RWPE1 (cell line): Measurements from ENCODE around the gene NNAT.
A peak's percentile ranks its signal among the peaks of the same experiment; 100 is the strongest.
"Not testable (repeated sequence)": the region's sequence is repeated elsewhere in the genome, so short reads cannot be mapped to it uniquely, and the experiment has no call there.

ENCODE experiments used
- CTCF ChIA-PET: fragments of 350-600 bp; sonication (Branson Sonifier 250); formaldehyde crosslinking; extraction: SDS; loops from one replicate; lab custom pipeline; 2021; lab: Yijun Ruan, JAX
- POLR2A ChIA-PET: fragments of 400-600 bp; formaldehyde crosslinking; extraction: SDS; loops from one replicate; lab custom pipeline; 2020; ENCODE audit warnings: antibody characterized with exemption; ENCODE audit not compliant: low non-redundant PET; lab: Yijun Ruan, JAX
- DNase-seq: peaks from one replicate; pipeline ENCODE4 v3.0.0; 2012; ENCODE audit warnings: low spot score
- H3K27ac ChIP-seq: fragments of 450-650 bp; 2 replicates; pipeline ENCODE4 v1.5.1; 2017
- TF ChIP-seq, protein P1 (sequence below): fragments of 450-650 bp; conservative IDR thresholded peaks from 2 replicates; pipeline ENCODE4 v1.5.1; 2017; ENCODE audit warnings: low read depth, mild to moderate bottlenecking

The NNAT gene

DNA sequence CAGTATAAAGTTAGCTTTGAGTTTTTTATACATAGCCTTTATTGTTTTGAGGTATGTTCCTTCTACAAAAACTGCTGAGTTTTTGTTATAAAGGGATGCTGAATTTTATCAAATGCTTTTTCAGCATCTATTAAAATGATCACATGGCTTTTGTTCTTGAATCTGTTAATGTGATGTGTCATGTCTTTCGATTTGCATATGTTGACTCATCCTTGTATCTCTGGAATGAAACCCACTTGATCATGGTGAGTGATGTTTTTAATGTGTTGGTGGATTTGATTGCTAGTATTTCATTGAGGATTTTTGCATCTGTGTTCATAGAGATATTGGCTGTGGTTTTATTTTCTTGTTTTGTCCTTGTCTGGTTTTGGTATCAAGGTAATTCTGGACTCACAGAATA, 31.4 kb downstream of the NNAT start:
- CTCF ChIA-PET = interaction anchor here (0.8 kb wide), 1 partner anchor 12 kb away, joined by 5 read pairs; no protein-coding TSS in a partner anchor
- POLR2A ChIA-PET = no interaction called here
- no peak overlapping the region for H3K27ac ChIP-seq
- DNase-seq = peak; percentile 53
- TF ChIP-seq, protein P1, sequence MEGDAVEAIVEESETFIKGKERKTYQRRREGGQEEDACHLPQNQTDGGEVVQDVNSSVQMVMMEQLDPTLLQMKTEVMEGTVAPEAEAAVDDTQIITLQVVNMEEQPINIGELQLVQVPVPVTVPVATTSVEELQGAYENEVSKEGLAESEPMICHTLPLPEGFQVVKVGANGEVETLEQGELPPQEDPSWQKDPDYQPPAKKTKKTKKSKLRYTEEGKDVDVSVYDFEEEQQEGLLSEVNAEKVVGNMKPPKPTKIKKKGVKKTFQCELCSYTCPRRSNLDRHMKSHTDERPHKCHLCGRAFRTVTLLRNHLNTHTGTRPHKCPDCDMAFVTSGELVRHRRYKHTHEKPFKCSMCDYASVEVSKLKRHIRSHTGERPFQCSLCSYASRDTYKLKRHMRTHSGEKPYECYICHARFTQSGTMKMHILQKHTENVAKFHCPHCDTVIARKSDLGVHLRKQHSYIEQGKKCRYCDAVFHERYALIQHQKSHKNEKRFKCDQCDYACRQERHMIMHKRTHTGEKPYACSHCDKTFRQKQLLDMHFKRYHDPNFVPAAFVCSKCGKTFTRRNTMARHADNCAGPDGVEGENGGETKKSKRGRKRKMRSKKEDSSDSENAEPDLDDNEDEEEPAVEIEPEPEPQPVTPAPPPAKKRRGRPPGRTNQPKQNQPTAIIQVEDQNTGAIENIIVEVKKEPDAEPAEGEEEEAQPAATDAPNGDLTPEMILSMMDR = no peak

DNA sequence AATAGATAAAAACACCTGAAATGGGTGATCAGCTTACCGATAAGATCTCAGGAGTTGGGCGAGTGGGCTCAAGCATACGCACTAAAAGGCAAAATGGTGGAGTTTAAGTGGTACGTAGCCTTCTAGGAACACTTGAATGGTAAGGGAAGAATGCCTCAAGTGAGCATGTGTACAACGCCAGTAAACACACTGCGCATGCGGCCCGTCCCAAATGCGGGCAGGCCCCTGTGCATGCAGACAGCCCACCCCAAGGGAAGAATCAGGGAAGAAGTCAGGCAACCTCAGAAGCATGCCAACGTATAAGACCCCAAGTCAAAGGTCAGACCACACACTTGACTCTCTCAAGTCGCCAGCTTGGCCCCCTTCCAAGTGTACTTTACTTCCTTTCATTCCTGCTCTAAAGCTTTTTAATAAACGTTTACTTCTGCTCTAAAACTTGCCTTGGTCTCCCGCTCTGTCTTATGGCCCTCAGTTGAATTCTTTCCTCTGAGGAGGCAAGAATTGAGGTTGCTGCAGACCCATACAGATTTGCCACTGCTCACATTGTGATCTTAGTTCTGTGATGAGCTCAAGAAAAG, 33.8 kb downstream of the NNAT start:
- POLR2A ChIA-PET = interaction anchor here (0.8 kb wide), 1 partner anchor 503 kb away, joined by 4 read pairs; no protein-coding TSS in a partner anchor
- not testable (repeated sequence) for DNase-seq, H3K27ac ChIP-seq
- CTCF ChIA-PET = interaction anchor here (0.6 to 3.3 kb wide), 4 partner anchors 9 to 664 kb away, joined by 3 to 35 read pairs (median 3); no protein-coding TSS in a partner anchor

DNA sequence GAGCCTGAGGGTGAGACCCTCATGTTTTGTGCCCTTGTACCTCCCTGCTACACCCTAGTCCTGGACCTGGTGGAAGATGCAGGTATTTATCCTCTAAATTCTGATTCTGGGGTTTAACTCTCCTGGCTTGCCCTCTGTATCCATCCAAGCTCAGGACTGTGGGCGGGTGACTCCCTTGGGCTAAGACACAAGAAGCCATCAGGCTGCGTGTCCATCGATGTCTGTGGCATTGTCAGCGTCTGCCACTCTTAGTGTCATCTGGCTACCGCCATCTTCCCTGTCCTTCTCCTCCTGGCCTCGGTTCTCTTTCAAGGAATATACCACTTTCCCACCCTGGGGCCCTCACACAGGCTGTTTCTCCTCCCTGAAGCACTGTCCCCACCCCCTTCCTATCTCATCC, 35.5 kb downstream of the NNAT start:
- no peak for DNase-seq
- TF ChIP-seq, protein P1 = no peak
- ChIA-PET POLR2A (no interaction called here), CTCF (interaction anchor here (0.5 to 3.3 kb wide), 3 partner anchors 8 to 751 kb away, joined by 3 to 35 read pairs (median 4); no protein-coding TSS in a partner anchor)
- no peak overlapping the region for H3K27ac ChIP-seq

DNA sequence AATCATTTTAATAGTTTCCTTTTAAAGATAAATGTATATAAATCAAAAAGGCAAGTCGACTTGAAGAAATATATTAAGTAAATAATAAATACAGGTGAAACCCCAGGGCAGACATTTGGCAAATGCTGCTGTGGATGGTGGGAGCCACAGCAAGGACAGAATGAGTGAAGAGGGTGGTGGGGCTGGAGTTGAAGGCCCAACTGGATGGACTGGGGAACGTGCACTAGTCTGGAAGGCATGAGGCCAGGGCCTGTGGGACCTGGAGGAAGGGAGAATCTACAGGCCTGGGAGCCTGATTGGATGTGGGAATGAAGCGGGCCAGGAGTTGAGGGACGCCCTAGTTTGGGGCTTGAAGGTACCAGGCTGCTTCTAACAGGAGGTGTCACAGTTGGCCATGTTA, 37.3 kb downstream of the NNAT start:
- CTCF ChIA-PET = interaction anchor here (0.6 kb wide), 1 partner anchor 967 kb away, joined by 6 read pairs; no protein-coding TSS in a partner anchor
- H3K27ac ChIP-seq = no peak overlapping the region
- TF ChIP-seq, protein P1 = no peak
- DNase-seq = no peak
- POLR2A ChIA-PET = no interaction called here

DNA sequence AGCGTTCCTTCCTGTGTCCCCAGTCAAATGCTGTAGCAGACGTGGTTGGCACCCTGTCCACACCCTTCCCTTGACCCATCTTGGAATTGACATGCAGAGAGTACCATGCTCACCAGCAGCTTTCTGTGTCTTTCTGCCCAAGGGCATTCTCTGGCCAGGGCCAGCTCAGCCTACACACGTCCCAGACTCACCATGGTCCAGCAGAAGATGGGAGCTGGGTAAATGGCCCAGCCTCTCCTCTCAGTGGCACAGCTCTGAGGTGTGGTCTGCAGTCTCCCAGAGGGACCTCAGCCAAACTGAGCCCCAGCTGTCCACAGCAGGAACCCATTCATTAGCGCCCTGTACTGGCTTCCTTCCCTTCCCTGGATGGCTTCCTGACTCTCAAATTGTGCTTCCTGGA, 37.7 kb downstream of the NNAT start:
- no peak for DNase-seq
- H3K27ac ChIP-seq = no peak overlapping the region
- CTCF ChIA-PET = no interaction called here
- POLR2A ChIA-PET = no interaction called here
- TF ChIP-seq, protein P1 = no peak

DNA sequence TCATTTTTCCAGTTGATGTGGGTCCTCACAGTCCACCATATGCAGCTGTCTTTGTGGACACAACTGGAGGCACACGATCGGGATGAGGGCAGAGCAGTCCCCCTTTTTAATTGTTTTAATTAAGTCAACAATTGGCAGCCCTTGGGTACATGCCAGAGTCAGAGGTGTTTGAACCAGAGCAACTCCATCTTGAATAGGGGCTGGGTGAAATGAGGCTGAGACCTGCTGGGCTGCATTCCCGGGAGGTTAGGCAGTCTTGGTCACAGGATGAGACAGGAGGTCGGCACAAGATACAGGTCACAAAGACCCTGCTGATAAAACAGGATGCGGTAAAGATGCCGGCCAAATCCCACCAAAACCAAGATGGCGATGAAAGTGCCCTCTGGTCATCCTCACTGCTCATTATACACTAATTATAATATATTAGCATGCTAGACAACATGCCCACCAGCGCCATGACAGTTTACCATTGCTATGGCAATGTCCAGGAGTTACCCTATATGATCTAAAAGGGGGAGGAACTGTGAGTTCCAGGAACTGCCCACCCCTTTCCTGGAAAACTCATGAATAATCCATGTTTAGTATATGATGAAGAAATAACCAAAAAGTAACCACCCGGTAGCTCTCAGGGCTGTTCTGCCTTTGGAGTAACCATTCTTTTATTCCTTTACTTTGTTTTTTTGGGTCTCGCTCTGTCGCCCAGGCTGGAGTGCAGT, 38.4 kb downstream of the NNAT start:
- ChIA-PET CTCF (interaction anchor here (1.2 kb wide), 1 partner anchor 433 kb away, joined by 5 read pairs; no protein-coding TSS in a partner anchor), POLR2A (no interaction called here)
- no peak for DNase-seq
- H3K27ac ChIP-seq = no peak overlapping the region
- TF ChIP-seq, protein P1 = no peak

DNA sequence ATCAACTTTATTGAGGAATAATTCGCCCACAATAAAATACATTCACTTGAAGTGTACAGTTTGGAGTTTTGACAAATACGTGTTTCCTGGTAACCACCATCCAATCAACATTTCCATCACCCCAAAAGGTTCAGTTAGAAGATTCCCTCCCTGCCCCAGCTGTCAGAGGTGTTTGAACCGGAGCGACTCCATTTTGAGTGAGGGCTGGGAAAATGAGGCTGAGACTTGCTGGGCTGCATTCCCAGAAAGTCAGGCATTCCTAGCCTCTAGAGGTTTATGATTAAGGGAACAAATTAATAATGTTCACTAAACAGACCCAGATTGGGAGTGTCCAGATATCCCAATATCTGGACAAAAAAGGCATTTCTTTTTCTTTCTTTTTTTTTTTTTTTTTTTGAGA, 39.6 kb downstream of the NNAT start:
- ChIA-PET POLR2A (no interaction called here), CTCF (no interaction called here)
- no peak for DNase-seq
- TF ChIP-seq, protein P1 = no peak
- no peak overlapping the region for H3K27ac ChIP-seq
